Loucy (cell line): ENCODE results near the gene TGM2.

Experiments
- H2AFZ ChIP-seq: fragments of 200-600 bp; sonication (generic); 2 replicates; pipeline ENCODE4 v1.6.0; 2016; ENCODE audit warnings: antibody characterized with exemption, mild to moderate bottlenecking, low read length, moderate library complexity
- H3F3A ChIP-seq: fragments of 200-600 bp; 2 replicates; pipeline ENCODE4 v1.6.0; 2016; ENCODE audit warnings: antibody characterized with exemption, low read depth, mild to moderate bottlenecking
- H3K27me3 ChIP-seq: fragments of 200-600 bp; sonication (generic); 2 replicates; pipeline ENCODE4 v1.6.1; 2014; ENCODE audit warnings: low read length, mild to moderate bottlenecking; ENCODE audit not compliant: insufficient read depth, poor library complexity, severe bottlenecking
- H3K36me3 ChIP-seq: fragments of 200-600 bp; sonication (generic); 2 replicates; pipeline ENCODE4 v1.6.1; 2016; ENCODE audit warnings: low read length; ENCODE audit not compliant: insufficient read depth
- H3K4me1 ChIP-seq: fragments of 200-600 bp; sonication (generic); 2 replicates; pipeline ENCODE4 v1.5.1; 2014; ENCODE audit warnings: low read length, mild to moderate bottlenecking; ENCODE audit not compliant: insufficient read depth, poor library complexity, severe bottlenecking
- H3K4me2 ChIP-seq: fragments of 200-600 bp; sonication (generic); 2 replicates; pipeline ENCODE4 v1.6.0; 2014; ENCODE audit warnings: antibody characterized with exemption, low read length, low read depth, mild to moderate bottlenecking; ENCODE audit not compliant: poor library complexity, severe bottlenecking
- H3K4me3 ChIP-seq: fragments of 200-600 bp; sonication (generic); 2 replicates; pipeline ENCODE4 v1.5.1; 2014; ENCODE audit warnings: low read length, mild to moderate bottlenecking, mixed read lengths; ENCODE audit not compliant: poor library complexity, severe bottlenecking
- H3K79me2 ChIP-seq: fragments of 200-600 bp; sonication (generic); 2 replicates; pipeline ENCODE4 v1.6.1; 2014; ENCODE audit warnings: low read length; ENCODE audit not compliant: insufficient read depth
- H3K9ac ChIP-seq: fragments of 200-600 bp; sonication (generic); 2 replicates; pipeline ENCODE4 v1.6.0; 2014; ENCODE audit warnings: mild to moderate bottlenecking, low read depth, low read length, moderate library complexity; ENCODE audit not compliant: poor library complexity, severe bottlenecking
- H3K9me2 ChIP-seq: fragments of 200-600 bp; sonication (generic); replicated peaks from 2 replicates; pipeline ENCODE4 v1.6.1; 2016; ENCODE audit warnings: low read depth, low read length, mixed read lengths
- H3K9me3 ChIP-seq: fragments of 200-600 bp; sonication (generic); 2 replicates; pipeline ENCODE4 v1.6.1; 2014; ENCODE audit warnings: mild to moderate bottlenecking, antibody characterized with exemption, low read length, low read depth; ENCODE audit not compliant: insufficient read depth
- H4K20me1 ChIP-seq: fragments of 200-600 bp; sonication (generic); 2 replicates; pipeline ENCODE4 v1.6.0; 2014; ENCODE audit warnings: antibody characterized with exemption, low read length, mild to moderate bottlenecking; ENCODE audit not compliant: insufficient read depth, poor library complexity, severe bottlenecking
- CTCF ChIP-seq: fragments of 200-600 bp; sonication (generic); conservative IDR thresholded peaks from 2 replicates; pipeline ENCODE4 v1.5.1; 2014; ENCODE audit warnings: mild to moderate bottlenecking, antibody characterized with exemption, low read length
- EZH2phosphoT487 ChIP-seq: fragments of 200-600 bp; IDR thresholded peaks from 2 replicates; pipeline ENCODE4 v1.6.1; 2018; ENCODE audit warnings: antibody characterized with exemption, mild to moderate bottlenecking, moderate library complexity, borderline replicate concordance

TGM2 gene

GRCh38 chr20:38092915-38093314 is 72.2 kb downstream of the TGM2 start:
- H3F3A ChIP-seq: no peaks in the 10 kb centered on the region
- H3K4me2 ChIP-seq: no peak overlapping the region
- H2AFZ ChIP-seq: no peak overlapping the region
- no peaks in the 10 kb centered on the region for H3K9me3 ChIP-seq
- no peaks in the 10 kb centered on the region for H3K79me2 ChIP-seq
- H4K20me1 ChIP-seq: no peaks in the 10 kb centered on the region
- peaks cover 47% of the 10 kb centered on the region for H3K36me3 ChIP-seq
- no peaks in the 10 kb centered on the region for H3K9me2 ChIP-seq
- H3K4me1 ChIP-seq: peaks cover 16% of the 10 kb centered on the region
- H3K9ac ChIP-seq: no peak overlapping the region
- H3K27me3 ChIP-seq: no peaks in the 10 kb centered on the region
- H3K4me3 ChIP-seq: no peak overlapping the region
- TF ChIP-seq EZH2phosphoT487 (no peak), CTCF (no peak)

GRCh38 chr20:38092260-38092857 is 72.7 kb downstream of the TGM2 start:
- Histone ChIP-seq H3K4me1 (peaks cover 16% of the 10 kb centered on the region), H3K36me3 (peaks cover 53% of the 10 kb centered on the region), H3K79me2 (no peaks in the 10 kb centered on the region), H3K9ac (no peak overlapping the region), H3K4me3 (no peak overlapping the region), H4K20me1 (no peaks in the 10 kb centered on the region), H3F3A (no peaks in the 10 kb centered on the region), H2AFZ (no peak overlapping the region), H3K9me2 (no peaks in the 10 kb centered on the region), H3K27me3 (no peaks in the 10 kb centered on the region), H3K9me3 (no peaks in the 10 kb centered on the region), H3K4me2 (no peak overlapping the region)
- TF ChIP-seq EZH2phosphoT487: no peak
- TF ChIP-seq CTCF: no peak

- Histone ChIP-seq H2AFZ (no peak overlapping the region), H3K9me3 (no peaks in the 10 kb centered on the region), H3K9me2 (no peaks in the 10 kb centered on the region), H3K4me2 (no peak overlapping the region), H3F3A (no peaks in the 10 kb centered on the region), H3K4me1 (peaks cover 16% of the 10 kb centered on the region), H3K27me3 (no peaks in the 10 kb centered on the region), H4K20me1 (no peaks in the 10 kb centered on the region), H3K4me3 (no peak overlapping the region), H3K36me3 (peaks cover 60% of the 10 kb centered on the region), H3K9ac (no peak overlapping the region), H3K79me2 (no peaks in the 10 kb centered on the region)
- no peak for TF ChIP-seq CTCF
- no peak for TF ChIP-seq EZH2phosphoT487
Observed at GRCh38 chr20:38091441-38092216, 73.4 kb downstream of the TGM2 start.
